Astrocyte (in vitro differentiated cells and primary cell): Measurements from ENCODE around the gene WNT9A.

Experiments used
- EZH2 ChIP-seq: IDR thresholded peaks from 2 replicates; pipeline ENCODE4 v1.6.1; 2012; ENCODE audit warnings: mild to moderate bottlenecking, low read length, inconsistent platforms; ENCODE audit not compliant: insufficient read depth
- TF ChIP-seq, protein P1 (sequence below): IDR thresholded peaks from 2 replicates; pipeline ENCODE4 v1.5.1; 2011; ENCODE audit warnings: low read depth, mild to moderate bottlenecking, inconsistent platforms, low read length, moderate library complexity; ENCODE audit not compliant: insufficient read depth

DNA sequence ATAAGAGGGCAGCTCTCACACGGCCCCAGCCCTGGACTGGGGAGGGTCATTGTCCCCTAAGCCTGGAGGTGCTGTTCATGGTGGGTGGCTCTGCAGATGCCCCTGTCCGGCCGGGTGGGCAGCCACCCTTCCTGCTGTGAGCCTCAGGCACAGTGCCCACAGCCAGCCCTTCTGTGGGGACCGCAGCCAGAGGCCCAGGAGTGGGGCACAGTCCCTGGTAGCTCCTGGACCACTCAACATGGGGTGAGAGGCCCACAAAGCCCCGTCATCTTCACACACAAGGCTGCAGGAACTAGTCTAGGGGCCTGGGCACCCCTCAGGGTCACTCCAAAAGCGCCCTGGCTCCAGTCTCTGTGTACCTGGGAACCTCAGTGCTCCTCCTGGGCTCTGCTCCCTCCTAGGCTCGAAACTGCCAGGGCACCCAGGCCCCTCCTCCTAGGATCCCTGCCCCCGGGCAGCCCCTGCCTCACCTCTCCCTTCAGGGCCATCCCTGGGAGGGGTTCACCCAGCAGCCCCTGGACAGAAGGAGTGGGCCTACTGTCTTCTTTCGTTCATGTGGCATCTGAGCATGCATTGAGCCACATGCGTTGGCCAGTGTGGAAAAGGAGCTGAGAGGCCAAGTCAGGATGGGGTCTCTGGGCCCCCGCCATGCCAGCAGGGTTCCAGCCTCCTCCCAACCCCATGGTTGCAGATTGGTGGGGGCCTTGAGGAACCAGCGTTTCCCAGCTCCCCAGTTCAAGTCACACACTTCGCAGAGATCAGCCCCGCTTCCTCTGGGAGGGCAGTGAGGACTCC, 43.0 kb downstream of the WNT9A start:
- TF ChIP-seq, protein P1, sequence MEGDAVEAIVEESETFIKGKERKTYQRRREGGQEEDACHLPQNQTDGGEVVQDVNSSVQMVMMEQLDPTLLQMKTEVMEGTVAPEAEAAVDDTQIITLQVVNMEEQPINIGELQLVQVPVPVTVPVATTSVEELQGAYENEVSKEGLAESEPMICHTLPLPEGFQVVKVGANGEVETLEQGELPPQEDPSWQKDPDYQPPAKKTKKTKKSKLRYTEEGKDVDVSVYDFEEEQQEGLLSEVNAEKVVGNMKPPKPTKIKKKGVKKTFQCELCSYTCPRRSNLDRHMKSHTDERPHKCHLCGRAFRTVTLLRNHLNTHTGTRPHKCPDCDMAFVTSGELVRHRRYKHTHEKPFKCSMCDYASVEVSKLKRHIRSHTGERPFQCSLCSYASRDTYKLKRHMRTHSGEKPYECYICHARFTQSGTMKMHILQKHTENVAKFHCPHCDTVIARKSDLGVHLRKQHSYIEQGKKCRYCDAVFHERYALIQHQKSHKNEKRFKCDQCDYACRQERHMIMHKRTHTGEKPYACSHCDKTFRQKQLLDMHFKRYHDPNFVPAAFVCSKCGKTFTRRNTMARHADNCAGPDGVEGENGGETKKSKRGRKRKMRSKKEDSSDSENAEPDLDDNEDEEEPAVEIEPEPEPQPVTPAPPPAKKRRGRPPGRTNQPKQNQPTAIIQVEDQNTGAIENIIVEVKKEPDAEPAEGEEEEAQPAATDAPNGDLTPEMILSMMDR, result no peak
- TF ChIP-seq EZH2, result no peak
